ENCODE measurements around the gene CHAF1B.

Gene CHAF1B

GRCh38 chr21:36433059-36433709, 48.0 kb downstream of the CHAF1B start:
- no peak for TF ChIP-seq CTCF (IDR thresholded peaks at IDR 0.05; ENCODE audit: extremely low read depth, insufficient read depth, missing control alignments)
- no peak for DNase-seq (ENCODE audit: low spot score)
- in situ Hi-C loops (cut with MboI; ENCODE audit: low pct_unique_long_range_greater_than_20kb, low sequenced_read_pairs, unreplicated experiment), result no loop called here

- in situ Hi-C loops (cut with MboI; ENCODE audit: low pct_unique_long_range_greater_than_20kb, low sequenced_read_pairs, unreplicated experiment), result no loop called here
- no peak for DNase-seq (ENCODE audit: low spot score)
- no peak for TF ChIP-seq CTCF (IDR thresholded peaks at IDR 0.05; ENCODE audit: extremely low read depth, insufficient read depth, missing control alignments)
Observed at GRCh38 chr21:36434144-36434543, 49.0 kb downstream of the CHAF1B start.

GRCh38 chr21:36436829-36437744, 51.9 kb downstream of the CHAF1B start:
- no peak for TF ChIP-seq CTCF (IDR thresholded peaks at IDR 0.05; ENCODE audit: extremely low read depth, insufficient read depth, missing control alignments)
- no peak for DNase-seq (ENCODE audit: low spot score)
- in situ Hi-C loops (cut with MboI; ENCODE audit: low pct_unique_long_range_greater_than_20kb, low sequenced_read_pairs, unreplicated experiment), result no loop called here

- in situ Hi-C loops (cut with MboI; ENCODE audit: low pct_unique_long_range_greater_than_20kb, low sequenced_read_pairs, unreplicated experiment), result no loop called here
- no peak for TF ChIP-seq CTCF (IDR thresholded peaks at IDR 0.05; ENCODE audit: extremely low read depth, insufficient read depth, missing control alignments)
- DNase-seq (ENCODE audit: low spot score), result no peak
Observed at GRCh38 chr21:36437745-36438128, 52.5 kb downstream of the CHAF1B start.

- DNase-seq (ENCODE audit: low spot score), result no peak
- TF ChIP-seq CTCF (IDR thresholded peaks at IDR 0.05; ENCODE audit: extremely low read depth, insufficient read depth, missing control alignments), result no peak
- in situ Hi-C loops (cut with MboI; ENCODE audit: low pct_unique_long_range_greater_than_20kb, low sequenced_read_pairs, unreplicated experiment), result no loop called here
Observed at GRCh38 chr21:36441715-36442114, 56.5 kb downstream of the CHAF1B start.

- no peak for TF ChIP-seq CTCF (IDR thresholded peaks at IDR 0.05; ENCODE audit: extremely low read depth, insufficient read depth, missing control alignments)
- in situ Hi-C loops (cut with MboI; ENCODE audit: low pct_unique_long_range_greater_than_20kb, low sequenced_read_pairs, unreplicated experiment), result no loop called here
- DNase-seq (ENCODE audit: low spot score), result no peak
Observed at GRCh38 chr21:36446301-36446700, 61.1 kb downstream of the CHAF1B start.

Data from GM13977 (cell line).